Body of pancreas (tissue), 4 donors: ENCODE results near the gene SOHLH1.

ENCODE experiments used
- CTCF ChIP-seq, 7 experiments: fragments of 450-650 bp in 4 of 7; fragments of 200-600 bp in 3 of 7; sonication (generic) in 3 of 7; IDR thresholded peaks; one replicate each; pipeline ENCODE4 v1.5.1; 2016 to 2019; ENCODE audit warnings: antibody characterized with exemption in 7 of 7
- POLR2A ChIP-seq, 3 donors: fragments of 450-650 bp; IDR thresholded peaks; one replicate each; pipeline ENCODE4 v1.6.1; 2016; ENCODE audit warnings: antibody characterized with exemption in 3 of 3, mild to moderate bottlenecking in 2 of 3

- no peak for TF ChIP-seq CTCF (IDR thresholded peaks at IDR 0.05)
- no peak for TF ChIP-seq POLR2A (IDR thresholded peaks at IDR 0.05)
Measured at GRCh38 chr9:135711391-135711790, 12.1 kb upstream of the SOHLH1 start.
